IMR-90 (cell line): Measurements from ENCODE around the gene TANGO2. TPM values are rescaled to one million over a fixed set of nuclear protein-coding genes. Genes with fewer than 3 reads are reported as not detected.

Experiments used
- FOS ChIP-seq: fragments of 150-350 bp; IDR thresholded peaks from 2 replicates; pipeline ENCODE4 v1.6.1; 2016; ENCODE audit warnings: low read depth, low read length
- MAFK ChIP-seq: IDR thresholded peaks from 2 replicates; pipeline ENCODE4 v1.6.1; 2012; ENCODE audit warnings: low read depth, low read length, improper control_type of control experiment
- MAZ ChIP-seq: IDR thresholded peaks from 2 replicates; pipeline ENCODE4 v1.6.1; 2012; ENCODE audit warnings: low read depth, mild to moderate bottlenecking, low read length, improper control_type of control experiment, moderate library complexity, borderline replicate concordance
- NFE2L2 ChIP-seq: fragments of 150-350 bp; IDR thresholded peaks from 2 replicates; pipeline ENCODE4 v1.6.1; 2016; ENCODE audit warnings: low read depth, mild to moderate bottlenecking, low read length
- RFX5 ChIP-seq: IDR thresholded peaks from 2 replicates; pipeline ENCODE4 v1.8.0; 2012; ENCODE audit warnings: low read depth, mild to moderate bottlenecking, low read length, moderate library complexity
- polyA plus RNA-seq, 3 experiments: library from polyadenylated mRNA; depleted of rRNA; stranded (reverse); fragments of >200 nt; gene quantifications; 2 replicates each; pipeline ENCODE4 v1.2.3, GENCODE V29; 2012; ENCODE audit warnings: low replicate concordance in 1 of 3
- total RNA-seq: library from RNA; depleted of rRNA; stranded (reverse); fragments of >200 nt; gene quantifications from 2 replicates; pipeline ENCODE4 v1.2.3, GENCODE V29; 2012
- TF ChIP-seq, protein P1 (sequence below): fragments of 150-350 bp; IDR thresholded peaks from 2 replicates; pipeline ENCODE4 v1.6.1; 2017; ENCODE audit warnings: mild to moderate bottlenecking, antibody characterized with exemption, low read length, low read depth

Gene TANGO2
- total and polyA plus RNA-seq, 2 of the 4 experiments (the other 2 are of a cell fraction) = 45.1 to 75.1 TPM

DNA sequence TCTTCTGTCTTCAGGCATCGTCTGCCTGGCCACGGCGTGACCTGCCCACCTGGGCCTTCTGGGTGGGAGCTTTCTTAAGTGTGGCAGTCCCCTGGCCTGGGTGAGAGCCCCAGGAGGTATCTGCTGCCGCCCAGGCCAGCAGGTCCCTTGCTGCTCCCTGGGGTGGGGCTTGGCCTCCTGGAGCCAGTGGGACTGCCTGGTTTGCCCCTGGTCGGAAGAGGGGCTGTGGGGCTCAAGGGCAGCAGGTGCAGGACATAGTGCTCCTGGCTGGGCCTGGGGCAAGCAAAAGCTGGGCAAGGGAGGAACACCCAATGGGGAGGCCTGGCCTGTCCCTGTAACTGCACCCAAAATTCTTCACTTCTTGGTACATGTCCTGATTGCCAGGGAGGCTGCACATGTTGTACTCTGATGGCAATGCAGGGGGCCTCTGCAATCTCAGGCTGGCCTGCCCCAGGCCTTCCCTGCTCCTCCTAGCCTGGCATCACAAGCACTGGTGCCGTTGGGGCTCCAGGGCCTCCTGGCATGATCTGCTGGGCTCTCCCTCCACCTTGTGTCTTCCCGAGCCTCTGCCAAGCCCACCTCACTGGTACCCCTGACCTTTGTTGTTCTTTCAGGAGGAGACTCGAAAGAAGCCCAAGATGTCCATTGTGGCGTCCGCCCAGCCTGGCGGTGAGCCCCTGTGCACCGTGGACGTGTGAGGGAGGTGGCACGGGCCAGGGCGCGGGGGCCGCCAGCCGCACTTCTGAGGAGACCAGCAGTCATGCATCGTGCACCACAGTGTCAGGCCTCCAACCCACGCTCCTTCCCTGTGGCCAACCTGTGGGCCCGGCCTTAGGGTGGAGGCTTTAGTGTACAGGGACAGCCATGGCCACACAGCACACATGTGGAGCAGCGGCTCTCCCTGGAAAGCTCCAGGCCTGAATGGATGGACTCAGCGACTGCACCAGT lies 88.8 kb downstream of the TANGO2 start (continued):
- no peak for TF ChIP-seq RFX5
- TF ChIP-seq MAZ = no peak
- TF ChIP-seq FOS = no peak
- TF ChIP-seq NFE2L2 = no peak
- no peak for TF ChIP-seq MAFK
- TF ChIP-seq, protein P1, sequence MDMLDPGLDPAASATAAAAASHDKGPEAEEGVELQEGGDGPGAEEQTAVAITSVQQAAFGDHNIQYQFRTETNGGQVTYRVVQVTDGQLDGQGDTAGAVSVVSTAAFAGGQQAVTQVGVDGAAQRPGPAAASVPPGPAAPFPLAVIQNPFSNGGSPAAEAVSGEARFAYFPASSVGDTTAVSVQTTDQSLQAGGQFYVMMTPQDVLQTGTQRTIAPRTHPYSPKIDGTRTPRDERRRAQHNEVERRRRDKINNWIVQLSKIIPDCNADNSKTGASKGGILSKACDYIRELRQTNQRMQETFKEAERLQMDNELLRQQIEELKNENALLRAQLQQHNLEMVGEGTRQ = no peak
